ENCODE results near the gene LRRC61.

The LRRC61 gene

GRCh38 chr7:150384406-150385301, 61.5 kb downstream of the LRRC61 start:
- TF ChIP-seq TSHZ2 (CRISPR knock-in tag; IDR thresholded peaks at IDR 0.05): no peak
- TF ChIP-seq CSRNP3 (CRISPR knock-in tag; IDR thresholded peaks at IDR 0.05): no peak
- TF ChIP-seq PPARA (CRISPR knock-in tag; IDR thresholded peaks at IDR 0.05; ENCODE audit: borderline replicate concordance): no peak
- no peak for TF ChIP-seq ESRRG (CRISPR knock-in tag; IDR thresholded peaks at IDR 0.05)
- TF ChIP-seq, protein P1, sequence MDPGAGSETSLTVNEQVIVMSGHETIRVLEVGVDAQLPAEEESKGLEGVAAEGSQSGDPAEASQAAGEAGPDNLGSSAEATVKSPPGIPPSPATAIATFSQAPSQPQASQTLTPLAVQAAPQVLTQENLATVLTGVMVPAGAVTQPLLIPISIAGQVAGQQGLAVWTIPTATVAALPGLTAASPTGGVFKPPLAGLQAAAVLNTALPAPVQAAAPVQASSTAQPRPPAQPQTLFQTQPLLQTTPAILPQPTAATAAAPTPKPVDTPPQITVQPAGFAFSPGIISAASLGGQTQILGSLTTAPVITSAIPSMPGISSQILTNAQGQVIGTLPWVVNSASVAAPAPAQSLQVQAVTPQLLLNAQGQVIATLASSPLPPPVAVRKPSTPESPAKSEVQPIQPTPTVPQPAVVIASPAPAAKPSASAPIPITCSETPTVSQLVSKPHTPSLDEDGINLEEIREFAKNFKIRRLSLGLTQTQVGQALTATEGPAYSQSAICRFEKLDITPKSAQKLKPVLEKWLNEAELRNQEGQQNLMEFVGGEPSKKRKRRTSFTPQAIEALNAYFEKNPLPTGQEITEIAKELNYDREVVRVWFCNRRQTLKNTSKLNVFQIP (CRISPR knock-in tag; IDR thresholded peaks at IDR 0.05; ENCODE audit: borderline replicate concordance, low read depth): no peak
- TF ChIP-seq CSDC2 (CRISPR knock-in tag; IDR thresholded peaks at IDR 0.05): no peak
- TF ChIP-seq BACH2 (CRISPR knock-in tag; IDR thresholded peaks at IDR 0.05; ENCODE audit: borderline replicate concordance): no peak
- no peak for TF ChIP-seq ARNTL (CRISPR knock-in tag; IDR thresholded peaks at IDR 0.05; ENCODE audit: borderline replicate concordance, low read depth)
- TF ChIP-seq OSR1 (CRISPR knock-in tag; IDR thresholded peaks at IDR 0.05): no peak
- no peak for TF ChIP-seq RARB (CRISPR knock-in tag; IDR thresholded peaks at IDR 0.05)
- TF ChIP-seq, protein P2, sequence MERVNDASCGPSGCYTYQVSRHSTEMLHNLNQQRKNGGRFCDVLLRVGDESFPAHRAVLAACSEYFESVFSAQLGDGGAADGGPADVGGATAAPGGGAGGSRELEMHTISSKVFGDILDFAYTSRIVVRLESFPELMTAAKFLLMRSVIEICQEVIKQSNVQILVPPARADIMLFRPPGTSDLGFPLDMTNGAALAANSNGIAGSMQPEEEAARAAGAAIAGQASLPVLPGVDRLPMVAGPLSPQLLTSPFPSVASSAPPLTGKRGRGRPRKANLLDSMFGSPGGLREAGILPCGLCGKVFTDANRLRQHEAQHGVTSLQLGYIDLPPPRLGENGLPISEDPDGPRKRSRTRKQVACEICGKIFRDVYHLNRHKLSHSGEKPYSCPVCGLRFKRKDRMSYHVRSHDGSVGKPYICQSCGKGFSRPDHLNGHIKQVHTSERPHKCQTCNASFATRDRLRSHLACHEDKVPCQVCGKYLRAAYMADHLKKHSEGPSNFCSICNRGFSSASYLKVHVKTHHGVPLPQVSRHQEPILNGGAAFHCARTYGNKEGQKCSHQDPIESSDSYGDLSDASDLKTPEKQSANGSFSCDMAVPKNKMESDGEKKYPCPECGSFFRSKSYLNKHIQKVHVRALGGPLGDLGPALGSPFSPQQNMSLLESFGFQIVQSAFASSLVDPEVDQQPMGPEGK (CRISPR knock-in tag; IDR thresholded peaks at IDR 0.05; ENCODE audit: borderline replicate concordance): no peak
- no peak for TF ChIP-seq ZC3H10 (CRISPR knock-in tag; IDR thresholded peaks at IDR 0.05)
- no peak for TF ChIP-seq ZFP30 (CRISPR knock-in tag; IDR thresholded peaks at IDR 0.05)
- no peak for TF ChIP-seq ZNF70 (CRISPR knock-in tag; IDR thresholded peaks at IDR 0.05)
- no peak for TF ChIP-seq ZFP3 (CRISPR knock-in tag; IDR thresholded peaks at IDR 0.05)
- TF ChIP-seq GLIS3 (CRISPR knock-in tag; IDR thresholded peaks at IDR 0.05): no peak
- no peak for TF ChIP-seq ISL1 (CRISPR knock-in tag; IDR thresholded peaks at IDR 0.05)
- TF ChIP-seq TCF4 (CRISPR knock-in tag; IDR thresholded peaks at IDR 0.05; ENCODE audit: borderline replicate concordance): no peak
- no peak for TF ChIP-seq SNAI2 (CRISPR knock-in tag; IDR thresholded peaks at IDR 0.05)
- TF ChIP-seq ZNF8 (CRISPR knock-in tag; IDR thresholded peaks at IDR 0.05): no peak
- ATAC-seq: no peak

DNA sequence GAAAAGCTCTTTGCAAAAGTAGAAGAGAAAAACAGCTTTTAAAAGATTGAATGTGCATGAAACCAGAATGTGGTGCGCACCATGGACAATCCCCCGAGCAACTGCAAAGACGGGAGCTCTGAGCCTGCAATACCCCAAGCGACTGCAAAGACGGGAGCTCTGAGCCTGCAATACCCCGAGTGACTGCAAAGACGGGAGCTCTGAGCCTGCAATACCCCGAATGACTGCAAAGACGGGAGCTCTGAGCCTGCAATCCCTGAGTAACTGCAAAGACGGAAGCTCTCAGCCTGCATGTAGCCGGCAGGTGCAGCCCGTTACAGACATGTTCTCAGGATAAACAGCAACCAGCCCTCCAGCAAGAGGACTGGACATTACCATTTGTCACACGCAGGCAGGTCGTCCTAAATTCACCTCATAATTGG, 62.2 kb downstream of the LRRC61 start:
- ATAC-seq: no peak
- TF ChIP-seq TCF4 (CRISPR knock-in tag; IDR thresholded peaks at IDR 0.05; ENCODE audit: borderline replicate concordance): no peak
- TF ChIP-seq, protein P1 (CRISPR knock-in tag; IDR thresholded peaks at IDR 0.05; ENCODE audit: borderline replicate concordance, low read depth): no peak
- no peak for TF ChIP-seq CSDC2 (CRISPR knock-in tag; IDR thresholded peaks at IDR 0.05)
- TF ChIP-seq GLIS3 (CRISPR knock-in tag; IDR thresholded peaks at IDR 0.05): no peak
- no peak for TF ChIP-seq TOX (CRISPR knock-in tag; IDR thresholded peaks at IDR 0.05; ENCODE audit: borderline replicate concordance)
- TF ChIP-seq SNAI2 (CRISPR knock-in tag; IDR thresholded peaks at IDR 0.05): no peak
- TF ChIP-seq ZNF70 (CRISPR knock-in tag; IDR thresholded peaks at IDR 0.05): no peak
- no peak for TF ChIP-seq ZNF8 (CRISPR knock-in tag; IDR thresholded peaks at IDR 0.05)
- TF ChIP-seq BACH2 (CRISPR knock-in tag; IDR thresholded peaks at IDR 0.05; ENCODE audit: borderline replicate concordance): no peak
- TF ChIP-seq ZC3H10 (CRISPR knock-in tag; IDR thresholded peaks at IDR 0.05): no peak
- TF ChIP-seq ZFP30 (CRISPR knock-in tag; IDR thresholded peaks at IDR 0.05): no peak
- TF ChIP-seq CSRNP3 (CRISPR knock-in tag; IDR thresholded peaks at IDR 0.05): no peak
- no peak for TF ChIP-seq ARNTL (CRISPR knock-in tag; IDR thresholded peaks at IDR 0.05; ENCODE audit: borderline replicate concordance, low read depth)
- no peak for TF ChIP-seq ESRRG (CRISPR knock-in tag; IDR thresholded peaks at IDR 0.05)
- no peak for TF ChIP-seq CREB5 (CRISPR knock-in tag; IDR thresholded peaks at IDR 0.05; ENCODE audit: low read depth)
